Left renal pelvis (tissue), 4 donors: Measurements from ENCODE around the gene CDK14. TPM values are rescaled to one million over a fixed set of nuclear protein-coding genes. Genes with fewer than 3 reads are reported as not detected.

Experiments
- DNase-seq, 4 donors: peaks; one replicate each; pipeline ENCODE4 v3.0.0-alpha.2; 2013; ENCODE audit warnings: low read depth in 4 of 4, low spot score in 3 of 4
- polyA plus RNA-seq, 4 donors: library from polyadenylated mRNA; unstranded; fragments of 120-200 nt; gene quantifications; one replicate each; pipeline ENCODE4 v1.2.1, GENCODE V29; 2013; ENCODE audit not compliant: insufficient read length in 4 of 4

The CDK14 gene
- polyA plus RNA-seq, 4 donors, result 28.6 to 44.2 (median 36.4) TPM

DNA sequence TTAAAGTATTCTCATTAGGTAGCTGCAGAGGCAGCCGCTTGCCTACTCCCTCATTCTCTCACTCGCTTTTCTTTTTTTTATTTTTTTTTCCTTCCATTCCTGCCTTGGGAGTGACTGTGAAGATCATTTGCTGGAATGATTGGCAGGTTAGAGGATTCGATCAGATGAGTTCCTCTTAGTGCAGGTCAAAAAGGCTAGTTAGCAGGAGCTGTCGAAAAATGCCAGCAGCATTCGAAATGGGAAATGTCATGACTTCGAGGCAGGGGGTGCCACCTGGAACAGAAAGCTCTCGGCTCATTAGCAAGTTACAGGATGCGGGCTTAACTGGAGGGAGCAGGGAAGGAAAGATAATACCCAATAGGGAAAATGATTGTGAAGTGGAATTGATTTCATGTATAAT is 530.6 kb downstream of the CDK14 start:
- no peak for DNase-seq

GRCh38 chr7:91127325-91127724 is 531.2 kb downstream of the CDK14 start:
- no peak for DNase-seq

DNA sequence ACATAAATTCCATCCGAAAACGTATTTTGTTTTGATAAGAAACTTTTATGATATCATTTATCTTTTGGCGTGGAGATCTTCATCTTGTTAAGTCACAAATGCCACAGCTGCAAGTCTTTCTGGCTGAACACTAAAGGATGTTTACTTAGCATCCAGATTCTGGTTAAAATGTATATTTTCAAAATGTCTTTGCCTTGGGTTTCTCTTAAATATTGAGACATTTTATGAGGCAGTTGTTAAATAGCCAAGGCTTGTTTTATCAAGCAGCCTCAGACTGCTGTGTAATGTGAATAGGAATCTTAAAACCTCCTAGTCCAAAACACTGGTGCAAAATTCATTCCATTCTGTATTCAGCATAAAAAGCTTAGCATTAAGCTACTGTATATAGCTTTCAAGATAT is 531.8 kb downstream of the CDK14 start:
- no peak for DNase-seq

- DNase-seq, result no peak
These were observed 532.7 kb downstream of the CDK14 start for GRCh38 chr7:91128683-91129348.

GRCh38 chr7:91135300-91135699 is 539.2 kb downstream of the CDK14 start:
- no peak for DNase-seq

GRCh38 chr7:91135703-91136430 is 539.7 kb downstream of the CDK14 start:
- no peak for DNase-seq

DNA sequence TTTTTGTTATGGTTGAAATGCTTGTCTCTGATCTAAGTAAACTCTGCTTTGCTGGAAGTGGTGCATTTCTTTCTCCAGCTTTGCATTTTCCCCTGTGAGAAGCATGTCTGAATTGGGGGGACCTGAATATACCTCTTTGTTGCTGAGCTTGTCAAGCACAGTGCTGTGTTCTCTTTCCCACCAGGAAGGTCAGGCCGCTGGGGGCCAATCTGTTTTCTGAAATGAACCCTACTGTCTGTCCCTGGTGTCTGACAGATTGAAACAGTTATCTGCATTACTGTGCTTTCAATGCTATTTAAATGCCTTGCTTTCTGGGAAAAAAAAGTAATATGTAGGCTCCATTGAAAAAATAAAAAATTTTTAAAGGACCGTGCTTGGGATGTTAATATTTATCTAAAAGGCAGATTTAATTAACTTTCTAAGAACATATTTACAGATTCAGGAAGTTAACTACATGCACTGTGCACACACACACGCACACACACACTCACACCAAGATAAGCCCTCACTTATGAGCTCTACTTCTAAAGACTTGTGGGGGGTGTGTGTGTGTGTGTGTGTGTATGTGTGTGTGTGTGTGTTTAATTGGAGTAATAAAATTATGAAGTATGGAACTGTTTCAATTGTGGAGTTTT is 541.1 kb downstream of the CDK14 start:
- DNase-seq, result no peak

- DNase-seq, result no peak
These were observed 541.8 kb downstream of the CDK14 start for GRCh38 chr7:91137788-91138368.

- DNase-seq, result no peak
These were observed 544.2 kb downstream of the CDK14 start for GRCh38 chr7:91140286-91140685.

DNA sequence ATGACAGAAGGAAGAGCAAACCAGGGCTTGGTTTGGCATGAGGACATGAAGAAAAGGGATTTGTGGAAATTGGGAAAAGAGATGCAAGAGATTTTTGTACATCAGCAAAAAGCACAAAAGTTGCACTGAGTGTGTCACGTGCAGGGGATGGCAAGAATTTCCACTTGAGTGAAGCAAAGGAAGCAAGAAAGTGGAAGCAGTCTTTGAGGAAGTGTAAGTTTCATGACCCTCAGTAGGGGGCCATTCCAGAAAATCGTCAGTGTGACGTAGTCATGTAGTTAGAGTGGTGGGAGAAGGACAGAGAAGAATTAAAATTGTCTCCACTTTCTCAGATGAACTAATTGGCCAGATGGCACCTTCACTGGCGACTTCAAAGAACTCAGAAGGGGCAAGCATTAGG is 544.9 kb downstream of the CDK14 start:
- no peak for DNase-seq

GRCh38 chr7:91142743-91143142 is 546.6 kb downstream of the CDK14 start:
- no peak for DNase-seq

- no peak for DNase-seq
These were observed 553.5 kb downstream of the CDK14 start for GRCh38 chr7:91149341-91150246.

GRCh38 chr7:91151916-91152315 is 555.8 kb downstream of the CDK14 start:
- DNase-seq, result no peak

DNA sequence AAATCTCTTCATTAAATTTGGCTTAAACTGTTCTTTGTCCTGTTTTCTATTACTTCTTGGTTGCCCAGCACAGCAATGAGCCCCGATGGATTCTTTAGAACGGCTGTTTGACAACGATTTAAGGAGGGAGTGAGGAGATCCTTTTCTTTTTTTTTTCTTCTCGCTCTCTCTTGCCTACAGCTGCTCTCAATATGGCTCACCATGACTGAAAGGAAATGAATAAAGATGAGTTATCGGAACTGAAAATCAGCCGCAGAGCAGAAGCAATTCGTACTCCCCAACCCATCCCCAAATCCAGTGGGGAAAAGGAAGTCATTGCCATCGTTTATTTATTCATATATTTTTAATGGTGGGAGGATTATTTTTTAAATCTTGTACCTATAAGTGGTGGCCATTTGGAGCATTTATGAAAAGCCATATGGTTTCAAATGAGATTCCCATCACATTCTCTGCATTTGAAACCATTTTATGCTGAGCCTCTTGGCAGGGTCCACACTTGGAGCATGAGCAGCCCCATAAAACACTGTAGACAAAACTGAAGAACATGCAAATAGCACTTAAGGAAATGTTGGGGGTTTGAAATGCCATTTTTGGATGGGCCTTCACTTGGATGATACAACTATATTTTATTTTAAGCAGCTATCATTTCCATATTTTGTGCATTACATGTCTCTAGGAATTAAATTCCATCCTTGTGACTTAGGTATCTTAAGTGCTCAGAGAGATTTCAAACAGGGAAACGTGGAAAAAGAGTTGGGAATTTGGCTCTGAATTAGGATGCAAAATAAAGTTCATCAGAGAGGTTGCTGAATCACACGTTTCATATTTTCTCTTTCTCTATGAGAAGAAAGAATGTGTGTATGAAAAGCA is 560.4 kb downstream of the CDK14 start:
- DNase-seq, result no peak

DNA sequence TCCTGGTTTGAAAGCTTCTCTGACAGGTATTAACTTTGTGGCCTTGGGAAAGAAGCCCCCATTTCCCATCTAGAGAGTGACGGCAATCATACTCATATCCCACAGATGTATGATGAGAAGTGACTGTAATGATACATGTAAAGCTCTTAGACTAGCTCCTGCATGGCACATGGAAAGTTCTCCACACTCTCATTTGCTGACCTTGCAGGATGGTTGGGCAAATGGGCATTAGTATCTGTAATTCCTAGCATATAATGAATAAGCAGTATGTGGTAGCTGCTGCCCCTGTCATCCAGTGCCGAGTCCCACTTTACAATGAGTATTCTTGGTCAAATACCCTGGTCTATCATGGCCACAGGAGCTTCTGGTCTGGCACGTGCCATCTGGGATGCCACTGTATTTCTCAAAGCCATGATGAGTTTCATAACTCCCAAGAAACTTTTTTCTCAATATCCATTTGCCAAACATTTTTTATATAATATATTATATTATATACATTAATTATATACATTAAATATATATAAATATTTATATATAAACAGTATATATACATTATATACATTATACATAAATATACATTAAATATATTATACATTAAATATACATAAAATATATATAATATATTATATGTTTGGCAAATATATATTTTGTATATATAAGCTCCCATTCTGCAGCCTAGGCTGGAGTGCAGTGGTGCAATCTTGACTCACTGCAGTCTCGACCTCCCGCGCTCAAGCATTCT is 561.6 kb downstream of the CDK14 start:
- DNase-seq, result no peak

- DNase-seq, result no peak
These were observed 566.3 kb downstream of the CDK14 start for GRCh38 chr7:91162436-91162835.

GRCh38 chr7:91164506-91164905 is 568.4 kb downstream of the CDK14 start:
- DNase-seq, result no peak

DNA sequence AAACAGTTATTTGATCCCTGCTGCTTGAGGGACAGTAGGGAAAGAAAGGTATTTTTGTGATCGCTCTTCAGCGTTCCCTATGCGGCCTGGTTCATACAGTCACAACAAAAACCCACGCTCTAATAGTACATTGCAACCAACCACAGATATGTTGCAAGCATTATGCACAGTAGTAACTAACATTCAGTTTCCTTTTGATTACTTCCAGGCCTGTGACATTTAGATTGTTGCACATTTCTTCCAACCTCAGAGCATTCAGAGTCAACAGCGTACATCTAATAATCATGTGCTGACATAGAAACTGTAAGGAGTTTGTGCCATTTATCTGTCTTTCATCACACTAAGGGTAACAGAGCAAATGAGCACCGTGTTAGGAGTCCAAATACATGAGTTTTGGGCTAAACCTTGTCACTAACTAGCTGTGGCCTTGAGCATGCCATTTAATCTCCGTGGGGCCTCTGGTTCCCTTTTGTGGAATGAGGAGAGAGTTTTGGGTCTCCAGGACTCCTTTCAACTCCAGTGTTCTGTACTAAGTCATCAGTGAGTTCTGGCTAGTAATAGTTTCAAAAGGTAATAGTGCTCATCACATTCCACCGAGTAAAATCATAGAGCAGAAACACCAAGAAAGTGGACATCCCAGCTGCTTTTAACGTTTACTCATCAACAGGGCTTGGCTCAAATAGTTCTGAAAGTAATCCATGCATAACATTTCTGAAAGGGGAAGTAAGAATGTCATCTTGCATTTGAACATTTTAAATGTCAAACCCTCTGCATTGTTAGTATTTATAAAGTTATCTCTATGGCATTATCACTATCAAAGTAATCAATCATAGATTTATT is 569.1 kb downstream of the CDK14 start:
- no peak for DNase-seq
